Measurements from ENCODE around the gene RUFY4. TPM values are rescaled to one million over a fixed set of nuclear protein-coding genes. Genes with fewer than 3 reads are reported as not detected.

The RUFY4 gene
- total and polyA plus RNA-seq, 2 donors (not counting 3 experiments of a cell fraction or from before 2014, with no cell fraction given): not detected

DNA sequence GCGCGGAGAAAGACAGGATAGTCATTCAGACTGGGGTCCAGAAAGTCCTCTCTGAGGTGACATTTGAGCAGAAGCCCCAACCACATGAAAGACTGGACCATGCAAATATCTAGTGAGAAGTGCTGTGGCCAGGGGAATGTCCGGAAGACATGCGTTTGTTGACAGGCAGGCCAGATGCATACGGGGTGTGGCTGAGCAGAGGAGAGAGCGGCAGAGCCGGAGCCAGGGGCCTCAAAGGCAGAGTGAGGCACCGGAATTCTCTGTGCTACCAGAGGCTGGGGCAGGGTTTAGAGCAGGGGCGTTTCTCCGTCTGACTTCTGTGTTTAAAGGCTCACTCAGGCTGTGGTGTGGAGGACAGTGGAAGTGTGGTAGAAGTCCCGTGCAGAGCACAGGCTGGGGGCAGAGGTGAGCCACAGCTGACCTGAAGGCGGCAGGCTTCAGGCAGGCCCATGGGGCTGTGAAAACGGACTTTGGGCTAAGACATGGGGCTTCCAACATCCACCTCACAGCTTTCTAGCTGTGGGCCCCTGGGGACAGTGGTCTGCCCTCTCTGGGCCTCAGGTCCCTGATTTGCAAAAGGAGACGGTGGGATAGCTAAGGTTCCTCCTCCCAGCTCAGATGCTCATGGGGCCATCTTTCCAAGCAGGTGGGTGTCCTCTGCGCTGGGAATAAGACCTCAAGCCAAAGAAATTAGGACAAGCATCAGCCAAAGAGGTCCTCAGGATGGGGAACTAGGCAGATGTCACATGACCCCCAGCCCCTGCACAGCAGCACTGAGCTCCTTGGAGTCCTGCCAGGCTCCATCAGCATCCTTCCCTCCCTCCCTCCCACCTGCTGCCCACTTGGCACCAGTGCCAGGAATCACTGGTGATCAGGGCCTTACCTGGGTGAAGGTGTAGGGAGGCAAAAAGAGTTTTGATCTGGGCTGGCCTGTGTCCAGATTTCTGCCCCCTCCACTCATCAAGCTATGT is 11.2 kb downstream of the RUFY4 start:
- TF ChIP-seq GATA2 (IDR thresholded peaks at IDR 0.05; ENCODE audit: insufficient read depth, insufficient read length, low read depth, low read length): no peak
- TF ChIP-seq MYC (IDR thresholded peaks at IDR 0.05; ENCODE audit: low read depth, low read length): no peak
- no peak for TF ChIP-seq FOS (IDR thresholded peaks at IDR 0.05; ENCODE audit: borderline replicate concordance, insufficient read depth, low read length)
- no peak for TF ChIP-seq POLR2A (IDR thresholded peaks at IDR 0.05; ENCODE audit: low read depth, low read length)
- TF ChIP-seq, protein P1, sequence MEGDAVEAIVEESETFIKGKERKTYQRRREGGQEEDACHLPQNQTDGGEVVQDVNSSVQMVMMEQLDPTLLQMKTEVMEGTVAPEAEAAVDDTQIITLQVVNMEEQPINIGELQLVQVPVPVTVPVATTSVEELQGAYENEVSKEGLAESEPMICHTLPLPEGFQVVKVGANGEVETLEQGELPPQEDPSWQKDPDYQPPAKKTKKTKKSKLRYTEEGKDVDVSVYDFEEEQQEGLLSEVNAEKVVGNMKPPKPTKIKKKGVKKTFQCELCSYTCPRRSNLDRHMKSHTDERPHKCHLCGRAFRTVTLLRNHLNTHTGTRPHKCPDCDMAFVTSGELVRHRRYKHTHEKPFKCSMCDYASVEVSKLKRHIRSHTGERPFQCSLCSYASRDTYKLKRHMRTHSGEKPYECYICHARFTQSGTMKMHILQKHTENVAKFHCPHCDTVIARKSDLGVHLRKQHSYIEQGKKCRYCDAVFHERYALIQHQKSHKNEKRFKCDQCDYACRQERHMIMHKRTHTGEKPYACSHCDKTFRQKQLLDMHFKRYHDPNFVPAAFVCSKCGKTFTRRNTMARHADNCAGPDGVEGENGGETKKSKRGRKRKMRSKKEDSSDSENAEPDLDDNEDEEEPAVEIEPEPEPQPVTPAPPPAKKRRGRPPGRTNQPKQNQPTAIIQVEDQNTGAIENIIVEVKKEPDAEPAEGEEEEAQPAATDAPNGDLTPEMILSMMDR (IDR thresholded peaks at IDR 0.05; ENCODE audit: extremely low read depth in 1 of 2, insufficient read depth in 1 of 2, low read depth in 1 of 2, low read length in 2 of 2): no peak
- TF ChIP-seq POLR2AphosphoS5 (IDR thresholded peaks at IDR 0.05; ENCODE audit: insufficient read depth, low read depth, low read length): no peak
- TF ChIP-seq MAX (IDR thresholded peaks at IDR 0.05; ENCODE audit: insufficient read depth, insufficient read length): no peak
- no peaks in the 10 kb centered on the region for H3K36me3 ChIP-seq (ENCODE audit: control insufficient read depth in 2 of 2, extremely low read depth in 1 of 2, insufficient read depth in 2 of 2, low read length in 2 of 2)
- intact Hi-C loops (cut with micrococcal nuclease): no loop called here
- no peaks in the 10 kb centered on the region for H3K9me1 ChIP-seq (replicated peaks; ENCODE audit: control insufficient read depth, extremely low read depth, insufficient read depth, low read length)
- FAIRE-seq: no peak
- dilution Hi-C loops (cut with MboI; ENCODE audit: extremely low pct_ligation_motif_present, low sequenced_read_pairs): no loop called here
- no peak overlapping the region for H3K4me3 ChIP-seq (replicated peaks in 1 of 3; ENCODE audit: insufficient read depth in 1 of 3, low read depth in 1 of 3, low read length in 3 of 3)
- DNase-seq (ENCODE audit: low read depth, low spot score): no peak
- no peak overlapping the region for H3K4me2 ChIP-seq (ENCODE audit: insufficient read depth, low read length)
- no peaks in the 10 kb centered on the region for H3K9me3 ChIP-seq (replicated peaks; ENCODE audit: control insufficient read depth, insufficient read depth, low read length)
- ChIA-PET POLR2A (no interaction called here), CTCF (interaction anchor here (0.9 to 3.7 kb wide), 3 partner anchors 11 to 294 kb away, joined by 4 to 22 read pairs (median 4); partner anchors contain the start of gene RUFY4)
- no peaks in the 10 kb centered on the region for H3K4me1 ChIP-seq (ENCODE audit: control insufficient read depth, extremely low read depth, insufficient read depth, low read length)
- H4K20me1 ChIP-seq (replicated peaks; ENCODE audit: control insufficient read depth, extremely low read depth, insufficient read depth, low read length): no peaks in the 10 kb centered on the region
- no peak overlapping the region for H3K9ac ChIP-seq (replicated peaks; ENCODE audit: extremely low read depth, insufficient read depth, low read length)
- no TSS peak for BruUV-seq (replicated peaks)
- peaks cover 0 to under 1% of the 10 kb centered on the region in 2 experiments for H3K27me3 ChIP-seq (ENCODE audit: control insufficient read depth in 2 of 2, insufficient read depth in 2 of 2, low read length in 2 of 2)
- H3K27ac ChIP-seq (ENCODE audit: insufficient read depth, low read depth, low read length): no peak overlapping the region
- no peaks in the 10 kb centered on the region for H3K79me2 ChIP-seq (ENCODE audit: control insufficient read depth, insufficient read depth, low read length)
- H2AFZ ChIP-seq (ENCODE audit: low read depth, low read length): no peak overlapping the region

Measured in endothelial cell of umbilical vein (primary cell).